Stimulated activated CD8-positive, alpha-beta memory T cell treated with anti-CD3 and anti-CD28 coated beads, Interleukin-7, amount 100 ng/mL, for 48 hours (primary cell): Measurements from ENCODE around the gene USP6.
"Not testable (repeated sequence)": the region's sequence is repeated elsewhere in the genome, so short reads cannot be mapped to it uniquely, and the experiment has no call there.

ENCODE experiments used
- DNase-seq, 2 donors: peaks; one replicate each; pipeline ENCODE4 v3.0.0-alpha.2; 2020; ENCODE audit warnings: low read depth in 1 of 2; ENCODE audit errors: extremely low read depth in 1 of 2

Gene USP6

GRCh38 chr17:5183410-5183793 lies 67.6 kb downstream of the USP6 start:
- no peak for DNase-seq

GRCh38 chr17:5184288-5184687 lies 68.5 kb downstream of the USP6 start:
- DNase-seq: no peak

- DNase-seq: peak; percentile 97
Observed at GRCh38 chr17:5191541-5192417, 75.9 kb downstream of the USP6 start, which contains the start of gene ZNF594. Gene ZNF594, minus strand, starts transcription at chr17:5191868. Its CDS starts 7,612 bp downstream, at chr17:5184256.

GRCh38 chr17:5194346-5194745 lies 78.5 kb downstream of the USP6 start:
- no peak for DNase-seq

GRCh38 chr17:5198472-5198871 lies 82.6 kb downstream of the USP6 start:
- no peak for DNase-seq

- DNase-seq: no peak
Observed at GRCh38 chr17:5200360-5200759, 84.5 kb downstream of the USP6 start.

GRCh38 chr17:5201011-5201410 lies 85.2 kb downstream of the USP6 start:
- DNase-seq: no peak

- no peak for DNase-seq
Observed at GRCh38 chr17:5203178-5203907, 87.5 kb downstream of the USP6 start.

- no peak for DNase-seq
Observed at GRCh38 chr17:5203908-5204294, 88.1 kb downstream of the USP6 start.

GRCh38 chr17:5209396-5209795 lies 93.6 kb downstream of the USP6 start:
- DNase-seq: no peak

GRCh38 chr17:5210091-5210490 lies 94.3 kb downstream of the USP6 start:
- DNase-seq: no peak

- no peak for DNase-seq
Observed at GRCh38 chr17:5210614-5211252, 94.9 kb downstream of the USP6 start.

- DNase-seq: no peak
Observed at GRCh38 chr17:5211458-5211857, 95.6 kb downstream of the USP6 start.

GRCh38 chr17:5217562-5217961 lies 101.7 kb downstream of the USP6 start:
- not testable (repeated sequence) for DNase-seq

GRCh38 chr17:5219536-5219935 lies 103.7 kb downstream of the USP6 start:
- no peak for DNase-seq

GRCh38 chr17:5220074-5220473 lies 104.2 kb downstream of the USP6 start:
- no peak for DNase-seq

GRCh38 chr17:5221912-5222311 lies 106.1 kb downstream of the USP6 start:
- not testable (repeated sequence) for DNase-seq
